Liver (tissue), 3 donors: Measurements from ENCODE around the gene ZC3H12D.
"Not testable (repeated sequence)": the region's sequence is repeated elsewhere in the genome, so short reads cannot be mapped to it uniquely, and the experiment has no call there.

Experiments used
- ATF3 ChIP-seq: IDR thresholded peaks from 2 replicates; pipeline ENCODE4 v1.6.1; 2016; ENCODE audit warnings: antibody characterized with exemption
- CTCF ChIP-seq: fragments of 150-350 bp; IDR thresholded peaks from 2 replicates; pipeline ENCODE4 v1.5.1; 2017; ENCODE audit warnings: improper control_type of control experiment, low read depth, low read length; ENCODE audit not compliant: missing input control
- EGR1 ChIP-seq, 2 donors: IDR thresholded peaks; 2 replicates each; pipeline ENCODE4 v1.6.1; 2016 to 2018; ENCODE audit warnings: antibody characterized with exemption in 2 of 2, low read depth in 2 of 2
- FOXA1 ChIP-seq: IDR thresholded peaks from 2 replicates; pipeline ENCODE4 v1.6.1; 2016; ENCODE audit warnings: antibody characterized with exemption
- GABPA ChIP-seq, 2 donors: IDR thresholded peaks in 1 of 2; conservative IDR thresholded peaks in 1 of 2; 2 replicates each; pipeline ENCODE4 v1.6.1; 2016; ENCODE audit warnings: antibody characterized with exemption in 2 of 2, mild to moderate bottlenecking in 1 of 2, moderate library complexity in 1 of 2
- JUND ChIP-seq, 2 donors: IDR thresholded peaks; 2 replicates each; pipeline ENCODE4 v1.6.1; 2016; ENCODE audit warnings: antibody characterized with exemption in 2 of 2
- MAX ChIP-seq: IDR thresholded peaks from 2 replicates; pipeline ENCODE4 v1.6.1; 2016; ENCODE audit warnings: antibody characterized with exemption
- RAD21 ChIP-seq, 2 donors: IDR thresholded peaks; 2 replicates each; pipeline ENCODE4 v1.6.1; 2016; ENCODE audit warnings: antibody characterized with exemption in 2 of 2, mild to moderate bottlenecking in 2 of 2
- REST ChIP-seq: IDR thresholded peaks from 2 replicates; pipeline ENCODE4 v1.6.1; 2016; ENCODE audit warnings: antibody characterized with exemption, mild to moderate bottlenecking
- RXRA ChIP-seq, 2 donors: IDR thresholded peaks; 2 replicates each; pipeline ENCODE4 v1.6.1; 2017 to 2018; ENCODE audit warnings: antibody characterized with exemption in 2 of 2, mild to moderate bottlenecking in 1 of 2
- SP1 ChIP-seq: IDR thresholded peaks from 2 replicates; pipeline ENCODE4 v1.6.1; 2018; ENCODE audit warnings: antibody characterized with exemption, mild to moderate bottlenecking
- TAF1 ChIP-seq: conservative IDR thresholded peaks from 2 replicates; pipeline ENCODE4 v1.6.1; 2016; ENCODE audit warnings: antibody characterized with exemption, mild to moderate bottlenecking
- YY1 ChIP-seq: IDR thresholded peaks from 2 replicates; pipeline ENCODE4 v1.6.1; 2016; ENCODE audit warnings: antibody characterized with exemption, mild to moderate bottlenecking
- ZBTB33 ChIP-seq: IDR thresholded peaks from 2 replicates; pipeline ENCODE4 v1.6.1; 2016; ENCODE audit warnings: antibody characterized with exemption
- donor health status: healthy.
- donor health status: healthy.

- TF ChIP-seq REST; CTCF; JUND (IDR thresholded peaks at IDR 0.05); MAX; ATF3; ZBTB33; GABPA (IDR thresholded peaks at IDR 0.05 in 1 of 2, conservative IDR thresholded peaks at IDR 0.05 in 1 of 2); YY1; SP1; RXRA (IDR thresholded peaks at IDR 0.05); RAD21 (IDR thresholded peaks at IDR 0.05); TAF1; FOXA1; EGR1 (IDR thresholded peaks at IDR 0.05; ENCODE audit: low read depth in 2 of 2): not testable (repeated sequence)
Measured at GRCh38 chr6:149444360-149445094, 40.3 kb downstream of the ZC3H12D start.
